ENCODE data around the gene IVNS1ABP. TPM values are rescaled to one million over a fixed set of nuclear protein-coding genes. Genes with fewer than 3 reads are reported as not detected.
"Not testable (repeated sequence)": the region's sequence is repeated elsewhere in the genome, so short reads cannot be mapped to it uniquely, and the experiment has no call there.

Gene IVNS1ABP
- total RNA-seq, 1 experiment from 2014 or later = 47.5 TPM

- no peak for DNase-seq (ENCODE audit: low spot score)
Observed at GRCh38 chr1:185334182-185334581, 17.1 kb upstream of the IVNS1ABP start.

GRCh38 chr1:185328255-185328654 lies 11.2 kb upstream of the IVNS1ABP start:
- no peak for DNase-seq (ENCODE audit: low spot score)

DNA sequence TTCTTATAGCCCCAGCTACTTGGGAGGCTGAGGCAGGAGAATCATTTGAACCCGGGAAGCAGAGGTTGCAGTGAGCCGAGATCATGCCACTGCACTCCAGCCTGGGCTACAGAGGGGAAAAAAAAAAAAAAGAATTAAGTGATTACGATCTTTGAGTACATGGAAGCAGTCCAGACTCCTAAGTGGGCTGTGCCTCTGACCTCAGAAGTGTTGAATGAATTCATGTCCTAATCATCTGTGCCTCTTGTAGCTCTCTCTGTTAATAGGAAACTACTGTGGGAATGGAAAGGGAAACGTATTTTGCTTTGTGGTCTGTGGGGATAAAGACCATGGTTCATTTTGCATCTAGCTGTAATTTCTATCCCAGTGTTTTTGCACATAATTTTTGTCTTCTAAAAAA lies 8.4 kb upstream of the IVNS1ABP start:
- DNase-seq (ENCODE audit: low spot score) = no peak

DNA sequence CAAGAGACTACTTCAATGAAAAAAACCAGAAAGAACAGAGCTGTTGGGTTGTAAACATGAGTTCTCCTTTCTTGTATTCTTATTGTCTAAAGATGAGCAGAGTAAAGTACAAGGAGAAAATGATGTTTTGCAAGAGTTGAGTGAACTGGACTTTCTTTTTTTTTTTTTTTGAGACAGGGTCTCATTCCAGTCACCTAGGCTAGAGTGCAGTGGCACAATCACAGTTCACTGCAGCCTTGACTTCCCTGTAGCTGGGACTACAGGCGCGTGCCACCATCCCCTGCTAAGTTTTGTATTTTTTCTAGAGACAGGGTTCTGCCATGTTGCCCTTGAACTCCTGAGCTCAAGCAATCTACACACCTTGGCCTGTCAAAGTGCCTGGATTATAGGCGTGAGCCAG lies 7.1 kb upstream of the IVNS1ABP start:
- DNase-seq (ENCODE audit: low spot score) = no peak

- DNase-seq (ENCODE audit: low spot score) = no peak
Observed at GRCh38 chr1:185322636-185323035, 5.6 kb upstream of the IVNS1ABP start.

DNA sequence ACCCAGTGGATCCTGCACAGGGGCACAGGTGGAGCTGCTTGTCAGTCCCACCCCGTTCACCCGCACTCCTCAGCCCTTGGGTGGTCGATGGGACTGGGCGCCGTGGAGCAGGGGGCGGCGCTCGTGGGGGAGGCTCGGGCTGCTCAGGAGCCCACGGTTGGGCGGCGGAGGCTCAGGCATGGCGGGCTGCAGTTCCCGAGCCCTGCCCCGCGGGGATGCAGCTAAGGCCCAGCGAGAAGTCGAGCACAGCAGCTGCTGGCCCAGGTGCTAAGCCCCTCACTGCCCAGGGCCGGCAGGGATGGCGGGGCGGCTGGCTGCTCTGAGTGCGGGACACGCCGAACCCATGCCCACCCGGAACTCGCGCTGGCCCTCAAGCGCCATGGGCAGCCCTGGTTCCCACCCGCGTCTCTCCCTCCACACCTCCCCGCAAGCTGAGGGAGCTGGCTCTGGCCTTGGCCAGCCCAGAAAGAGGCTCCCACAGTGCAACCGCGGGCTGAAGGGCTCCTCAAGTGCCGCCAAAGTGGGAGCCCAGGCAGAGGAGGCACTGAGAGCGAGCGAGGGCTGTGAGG lies 4.7 kb upstream of the IVNS1ABP start:
- DNase-seq (ENCODE audit: low spot score) = not testable (repeated sequence)

- not testable (repeated sequence) for DNase-seq (ENCODE audit: low spot score)
Observed at GRCh38 chr1:185321104-185321503, 4.1 kb upstream of the IVNS1ABP start.

DNA sequence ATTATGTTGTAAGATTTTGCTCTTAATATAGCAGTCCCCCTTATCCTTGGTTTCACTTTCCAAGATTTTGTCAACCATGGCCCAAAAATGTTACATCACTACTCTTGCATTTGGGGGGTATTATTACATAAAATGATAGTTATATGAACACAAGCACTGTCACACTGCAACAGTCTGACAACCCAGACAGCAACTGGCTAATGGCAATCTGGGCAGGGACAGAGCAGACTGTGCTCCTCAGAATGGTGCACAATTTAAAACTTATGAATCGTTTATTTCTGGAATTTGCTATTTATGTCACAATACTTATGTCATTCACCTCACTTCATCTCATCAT lies 2.1 kb upstream of the IVNS1ABP start:
- no peak for DNase-seq (ENCODE audit: low spot score)

DNA sequence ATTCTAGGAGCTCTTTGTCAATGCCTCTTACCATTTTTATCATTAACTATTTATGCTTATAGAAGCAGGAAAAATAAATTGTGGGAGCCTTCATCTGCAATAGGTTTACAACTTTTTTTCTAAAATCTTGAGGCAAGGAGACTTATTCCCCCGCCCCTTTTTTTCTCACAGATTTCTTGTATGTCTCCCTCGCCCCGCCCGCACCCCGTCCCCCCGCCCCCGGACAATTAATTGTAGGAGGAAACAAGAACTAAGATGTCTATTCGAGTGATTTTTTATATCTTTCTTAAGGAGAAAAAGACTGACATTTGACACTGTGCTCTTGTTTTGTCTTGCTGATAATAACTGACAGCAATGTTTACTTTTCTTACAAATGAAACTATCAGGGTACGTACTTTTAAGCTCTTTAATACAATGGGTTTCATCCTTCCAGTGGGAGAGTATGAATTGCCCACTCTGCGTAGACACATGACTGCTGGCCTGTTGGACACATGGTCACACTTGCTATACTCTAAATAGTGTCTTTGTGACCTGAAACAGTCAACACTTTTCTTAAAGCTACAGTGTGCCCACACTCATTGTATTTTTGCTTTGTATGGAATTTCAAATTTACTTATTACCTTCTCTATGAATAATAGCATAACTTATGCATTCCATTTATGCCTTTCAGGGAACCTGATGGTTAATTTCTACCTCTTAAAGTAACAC lies 1.5 kb upstream of the IVNS1ABP start:
- no peak for DNase-seq (ENCODE audit: low spot score)

GRCh38 chr1:185317886-185318310 lies 855 bp upstream of the IVNS1ABP start:
- DNase-seq (ENCODE audit: low spot score) = peak; percentile 33

- peak; percentile 74 for DNase-seq (ENCODE audit: low spot score)
Observed at GRCh38 chr1:185316163-185317033, 645 bp downstream of the IVNS1ABP start.

DNA sequence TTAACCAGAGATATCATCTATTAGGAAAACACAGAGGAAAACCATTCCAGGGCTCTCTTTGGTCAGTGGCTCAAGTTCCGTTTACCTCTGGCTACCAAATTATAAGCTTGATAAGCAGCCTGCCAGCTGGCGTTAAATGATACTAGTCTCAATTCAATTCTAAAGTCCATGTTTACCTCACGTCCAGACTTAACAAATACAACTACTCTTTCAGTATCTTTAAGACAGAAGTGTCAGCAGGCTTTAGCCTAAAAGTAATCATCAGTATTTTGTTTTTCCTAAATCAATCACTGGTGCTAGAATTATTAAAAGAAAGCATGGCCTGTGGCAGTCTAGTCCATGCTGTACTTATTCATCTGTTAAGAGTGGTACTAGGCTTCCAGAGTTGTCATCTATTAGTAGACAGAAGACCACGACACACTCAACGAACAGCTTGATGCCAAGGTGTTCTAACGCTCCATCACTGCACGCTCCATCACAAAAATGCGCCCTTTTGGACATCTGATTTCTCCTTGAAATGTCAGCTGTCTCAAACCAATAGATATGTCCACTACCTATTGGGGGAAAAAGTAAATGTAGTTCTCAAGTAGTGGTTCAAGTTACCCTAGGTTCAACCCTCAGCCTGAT lies 1.5 kb downstream of the IVNS1ABP start:
- no peak for DNase-seq (ENCODE audit: low spot score)

- peak; percentile 9 for DNase-seq (ENCODE audit: low spot score)
Observed at GRCh38 chr1:185314411-185314810, 2.6 kb downstream of the IVNS1ABP start.

- DNase-seq (ENCODE audit: low spot score) = no peak
Observed at GRCh38 chr1:185312361-185313138, 4.5 kb downstream of the IVNS1ABP start.

DNA sequence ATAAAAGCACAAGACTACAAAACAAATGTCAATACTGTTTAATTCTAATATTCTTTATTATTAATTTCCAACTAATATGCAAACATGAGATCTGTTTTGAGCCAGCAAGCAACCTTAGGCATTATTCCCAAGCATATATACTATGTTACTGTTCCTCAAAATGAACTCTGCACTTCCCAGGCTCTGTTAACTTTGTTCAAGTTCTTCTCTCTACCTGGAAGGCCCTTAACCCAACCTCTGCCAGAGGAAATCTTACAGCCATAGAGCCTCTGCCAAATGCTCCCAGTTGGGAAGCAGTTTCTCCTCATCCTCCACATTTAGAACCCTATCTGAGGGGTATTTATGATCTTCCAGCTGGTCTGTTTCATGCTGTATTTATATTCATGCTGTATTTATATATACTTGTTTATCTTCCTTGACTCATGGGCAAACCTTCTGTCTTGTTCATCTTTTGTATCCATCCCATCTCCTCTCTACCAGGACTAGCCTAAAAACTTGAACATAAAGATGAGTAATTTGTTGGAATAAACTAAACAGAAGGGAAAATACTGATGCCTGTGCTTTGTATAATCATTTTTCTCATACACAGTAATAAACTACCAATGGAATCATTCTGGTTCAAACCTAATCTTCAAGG lies 5.3 kb downstream of the IVNS1ABP start:
- no peak for DNase-seq (ENCODE audit: low spot score)

GRCh38 chr1:185309566-185309965 lies 7.5 kb downstream of the IVNS1ABP start:
- DNase-seq (ENCODE audit: low spot score) = no peak

GRCh38 chr1:185308126-185308525 lies 8.9 kb downstream of the IVNS1ABP start:
- no peak for DNase-seq (ENCODE audit: low spot score)

GRCh38 chr1:185305419-185305818 lies 11.6 kb downstream of the IVNS1ABP start:
- no peak for DNase-seq (ENCODE audit: low spot score)

- DNase-seq (ENCODE audit: low spot score) = no peak
Observed at GRCh38 chr1:185300152-185300551, 16.9 kb downstream of the IVNS1ABP start.

GRCh38 chr1:185297982-185298381 lies 19.1 kb downstream of the IVNS1ABP start:
- DNase-seq (ENCODE audit: low spot score) = no peak

DNA sequence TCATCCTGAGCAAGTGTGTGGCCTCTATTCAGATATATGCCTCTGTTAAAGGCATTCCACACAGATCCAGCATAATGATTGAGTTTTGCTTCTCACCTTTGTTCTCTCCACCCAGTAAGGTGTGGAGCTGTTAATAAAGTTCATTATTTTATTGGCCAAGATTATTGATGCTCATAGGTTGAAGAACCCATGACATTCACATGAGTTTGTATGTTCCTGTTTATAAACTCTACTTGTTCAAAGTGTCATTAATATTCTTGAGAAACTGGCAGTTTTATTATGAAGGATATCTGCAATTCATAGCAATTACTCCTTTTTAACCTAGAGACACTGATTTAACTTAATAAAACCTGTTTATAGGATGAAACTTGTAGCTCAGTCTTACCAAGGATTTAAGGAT lies 22.0 kb downstream of the IVNS1ABP start:
- no peak for DNase-seq (ENCODE audit: low spot score)

Measured in H4 (cell line).